ENCODE results near the gene TXN.

DNA sequence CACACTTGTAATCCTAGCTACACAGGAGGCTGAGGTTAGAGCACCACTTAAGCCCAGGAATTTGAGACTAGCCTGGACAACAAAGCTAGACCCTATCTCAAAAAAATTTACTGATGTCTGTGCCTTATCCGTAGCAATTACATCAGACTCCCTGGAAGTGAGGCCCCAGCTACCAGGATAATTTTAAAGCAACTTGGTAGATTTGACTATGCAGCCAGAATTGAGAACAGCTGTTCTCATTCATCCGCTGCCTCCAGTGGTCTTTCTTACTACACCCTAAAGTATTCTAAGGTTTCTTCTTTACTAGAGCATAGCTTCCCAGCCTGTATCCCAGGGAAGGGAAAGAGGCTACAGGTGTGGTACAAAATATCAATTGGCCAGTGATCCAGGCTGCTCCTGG is 28.0 kb downstream of the TXN start:
- no peak for TF ChIP-seq SMAD5 (IDR thresholded peaks at IDR 0.05; ENCODE audit: low read depth)
- no peak for TF ChIP-seq HCFC1 (IDR thresholded peaks at IDR 0.05; ENCODE audit: low read length)
- TF ChIP-seq, protein P1, sequence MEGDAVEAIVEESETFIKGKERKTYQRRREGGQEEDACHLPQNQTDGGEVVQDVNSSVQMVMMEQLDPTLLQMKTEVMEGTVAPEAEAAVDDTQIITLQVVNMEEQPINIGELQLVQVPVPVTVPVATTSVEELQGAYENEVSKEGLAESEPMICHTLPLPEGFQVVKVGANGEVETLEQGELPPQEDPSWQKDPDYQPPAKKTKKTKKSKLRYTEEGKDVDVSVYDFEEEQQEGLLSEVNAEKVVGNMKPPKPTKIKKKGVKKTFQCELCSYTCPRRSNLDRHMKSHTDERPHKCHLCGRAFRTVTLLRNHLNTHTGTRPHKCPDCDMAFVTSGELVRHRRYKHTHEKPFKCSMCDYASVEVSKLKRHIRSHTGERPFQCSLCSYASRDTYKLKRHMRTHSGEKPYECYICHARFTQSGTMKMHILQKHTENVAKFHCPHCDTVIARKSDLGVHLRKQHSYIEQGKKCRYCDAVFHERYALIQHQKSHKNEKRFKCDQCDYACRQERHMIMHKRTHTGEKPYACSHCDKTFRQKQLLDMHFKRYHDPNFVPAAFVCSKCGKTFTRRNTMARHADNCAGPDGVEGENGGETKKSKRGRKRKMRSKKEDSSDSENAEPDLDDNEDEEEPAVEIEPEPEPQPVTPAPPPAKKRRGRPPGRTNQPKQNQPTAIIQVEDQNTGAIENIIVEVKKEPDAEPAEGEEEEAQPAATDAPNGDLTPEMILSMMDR (IDR thresholded peaks at IDR 0.05 in 2 of 3, conservative IDR thresholded peaks at IDR 0.05 in 1 of 3; ENCODE audit: control insufficient read depth in 2 of 3, extremely low read depth in 1 of 3, insufficient read depth in 1 of 3, low read depth in 3 of 3, low read length in 3 of 3): no peak
- no peak for TF ChIP-seq FOXM1 (IDR thresholded peaks at IDR 0.05; ENCODE audit: low read depth, low read length)
